HG03442 (cell line): ENCODE results near the gene TBC1D30.
A peak's percentile ranks its signal among the peaks of the same experiment; 100 is the strongest.
"Not testable (repeated sequence)": the region's sequence is repeated elsewhere in the genome, so short reads cannot be mapped to it uniquely, and the experiment has no call there.

Experiments
- ATAC-seq: cut with Tn5 transposase; IDR thresholded peaks from one replicate; pipeline ENCODE4 v1.9.1; 2021; ENCODE audit warnings: mild to moderate bottlenecking, moderate library complexity; ENCODE audit not compliant: unreplicated experiment

TBC1D30 gene

GRCh38 chr12:64848409-64848808 lies 24.0 kb downstream of the TBC1D30 start:
- ATAC-seq = not testable (repeated sequence)

- no peak for ATAC-seq
Measured at GRCh38 chr12:64858882-64859605, 34.6 kb downstream of the TBC1D30 start.

GRCh38 chr12:64860446-64860998 lies 36.1 kb downstream of the TBC1D30 start:
- no peak for ATAC-seq

GRCh38 chr12:64864319-64864718 lies 39.9 kb downstream of the TBC1D30 start:
- ATAC-seq = no peak

- ATAC-seq = no peak
Measured at GRCh38 chr12:64875186-64875585, 50.7 kb downstream of the TBC1D30 start.

- ATAC-seq = peak; percentile 2
Measured at GRCh38 chr12:64876388-64877071, 52.1 kb downstream of the TBC1D30 start.

GRCh38 chr12:64877363-64878004 lies 53.0 kb downstream of the TBC1D30 start:
- ATAC-seq = peak; percentile 92

GRCh38 chr12:64882687-64883086 lies 58.2 kb downstream of the TBC1D30 start:
- ATAC-seq = no peak

GRCh38 chr12:64883264-64884163 lies 59.1 kb downstream of the TBC1D30 start:
- ATAC-seq = no peak

- ATAC-seq = no peak
Measured at GRCh38 chr12:64884164-64884542, 59.7 kb downstream of the TBC1D30 start.

- ATAC-seq = no peak
Measured at GRCh38 chr12:64884728-64885127, 60.3 kb downstream of the TBC1D30 start.

- ATAC-seq = no peak
Measured at GRCh38 chr12:64889434-64890216, 65.2 kb downstream of the TBC1D30 start.

GRCh38 chr12:64890873-64891468 lies 66.5 kb downstream of the TBC1D30 start:
- ATAC-seq = no peak

GRCh38 chr12:64891629-64892028 lies 67.2 kb downstream of the TBC1D30 start:
- ATAC-seq = no peak

GRCh38 chr12:64892561-64892960 lies 68.1 kb downstream of the TBC1D30 start:
- ATAC-seq = no peak

- no peak for ATAC-seq
Measured at GRCh38 chr12:64893961-64894360, 69.5 kb downstream of the TBC1D30 start.

- no peak for ATAC-seq
Measured at GRCh38 chr12:64894827-64895475, 70.5 kb downstream of the TBC1D30 start.

- ATAC-seq = no peak
Measured at GRCh38 chr12:64895526-64895925, 71.1 kb downstream of the TBC1D30 start.

- ATAC-seq = no peak
Measured at GRCh38 chr12:64900540-64900939, 76.1 kb downstream of the TBC1D30 start.
